Endothelial cell (in vitro differentiated cells): Measurements from ENCODE around the gene RHOBTB1. TPM values are rescaled to one million over a fixed set of nuclear protein-coding genes. Genes with fewer than 3 reads are reported as not detected.
"Not testable (repeated sequence)": the region's sequence is repeated elsewhere in the genome, so short reads cannot be mapped to it uniquely, and the experiment has no call there.

Experiments used
- DNase-seq: peaks from one replicate; pipeline ENCODE4 v3.0.0; 2021; ENCODE audit warnings: low spot score
- H3K27ac Mint-ChIP-seq: one replicate; pipeline ENCODE4 v1.8.0; 2021; ENCODE audit warnings: mixed read lengths, inconsistent platforms; ENCODE audit not compliant: unreplicated experiment
- H3K27me3 Mint-ChIP-seq: one replicate; pipeline ENCODE4 v1.8.0; 2021; ENCODE audit warnings: mild to moderate bottlenecking, moderate library complexity, mixed read lengths, inconsistent platforms; ENCODE audit not compliant: unreplicated experiment
- H3K36me3 Mint-ChIP-seq: one replicate; pipeline ENCODE4 v1.8.0; 2021; ENCODE audit warnings: mild to moderate bottlenecking, low read depth, mixed read lengths, inconsistent platforms; ENCODE audit not compliant: unreplicated experiment
- H3K4me1 Mint-ChIP-seq: one replicate; pipeline ENCODE4 v1.8.0; 2021; ENCODE audit warnings: mild to moderate bottlenecking, mixed read lengths, inconsistent platforms; ENCODE audit not compliant: unreplicated experiment
- H3K4me3 Mint-ChIP-seq: one replicate; pipeline ENCODE4 v1.8.0; 2021; ENCODE audit warnings: mild to moderate bottlenecking, mixed read lengths, inconsistent platforms; ENCODE audit not compliant: unreplicated experiment
- H3K9me3 Mint-ChIP-seq: one replicate; pipeline ENCODE4 v1.8.0; 2021; ENCODE audit warnings: mixed read lengths, inconsistent platforms; ENCODE audit not compliant: unreplicated experiment
- total RNA-seq: library from RNA; stranded (reverse); fragmentation: NEBNext Ultra II Directional; extraction: Animal tissue kit (Norgen Biotek cat#: 25700); gene quantifications from one replicate; pipeline ENCODE4 v1.2.1, GENCODE V29; 2021; ENCODE audit not compliant: unreplicated experiment
- TF ChIP-seq, protein P1 (sequence below): fragments of 200-600 bp; sonication (generic); IDR thresholded peaks from one replicate; pipeline ENCODE4 v1.5.0; 2021; ENCODE audit warnings: antibody characterized with exemption; ENCODE audit not compliant: unreplicated experiment

Gene RHOBTB1
- total RNA-seq, 1 donor from 2014 or later: 20.3 TPM

DNA sequence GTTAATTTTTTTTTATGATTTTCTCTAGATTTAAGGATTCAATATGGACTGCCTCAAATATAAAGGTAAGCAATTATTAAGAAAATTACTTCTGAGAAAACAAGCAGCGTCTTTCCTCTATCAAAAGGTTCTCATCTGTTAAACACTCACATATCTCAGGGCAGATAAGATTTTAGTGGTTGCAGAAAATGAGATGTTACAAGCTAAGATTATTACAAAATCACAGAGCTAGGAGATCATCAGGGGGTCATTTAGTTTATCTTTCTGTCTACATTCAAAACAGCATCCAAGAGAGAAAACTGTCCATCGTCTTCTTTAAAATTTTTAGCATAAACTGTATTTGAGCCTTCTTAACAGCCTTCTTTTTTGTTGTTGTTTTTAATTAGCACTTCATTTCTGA, 29.1 kb upstream of the RHOBTB1 start:
- no peak for DNase-seq
- peaks cover 4% of the 10 kb centered on the region for H3K27me3 Mint-ChIP-seq
- no peaks in the 10 kb centered on the region for H3K9me3 Mint-ChIP-seq
- H3K4me3 Mint-ChIP-seq: no peak overlapping the region
- H3K27ac Mint-ChIP-seq: no peak overlapping the region
- no peaks in the 10 kb centered on the region for H3K4me1 Mint-ChIP-seq
- TF ChIP-seq, protein P1, sequence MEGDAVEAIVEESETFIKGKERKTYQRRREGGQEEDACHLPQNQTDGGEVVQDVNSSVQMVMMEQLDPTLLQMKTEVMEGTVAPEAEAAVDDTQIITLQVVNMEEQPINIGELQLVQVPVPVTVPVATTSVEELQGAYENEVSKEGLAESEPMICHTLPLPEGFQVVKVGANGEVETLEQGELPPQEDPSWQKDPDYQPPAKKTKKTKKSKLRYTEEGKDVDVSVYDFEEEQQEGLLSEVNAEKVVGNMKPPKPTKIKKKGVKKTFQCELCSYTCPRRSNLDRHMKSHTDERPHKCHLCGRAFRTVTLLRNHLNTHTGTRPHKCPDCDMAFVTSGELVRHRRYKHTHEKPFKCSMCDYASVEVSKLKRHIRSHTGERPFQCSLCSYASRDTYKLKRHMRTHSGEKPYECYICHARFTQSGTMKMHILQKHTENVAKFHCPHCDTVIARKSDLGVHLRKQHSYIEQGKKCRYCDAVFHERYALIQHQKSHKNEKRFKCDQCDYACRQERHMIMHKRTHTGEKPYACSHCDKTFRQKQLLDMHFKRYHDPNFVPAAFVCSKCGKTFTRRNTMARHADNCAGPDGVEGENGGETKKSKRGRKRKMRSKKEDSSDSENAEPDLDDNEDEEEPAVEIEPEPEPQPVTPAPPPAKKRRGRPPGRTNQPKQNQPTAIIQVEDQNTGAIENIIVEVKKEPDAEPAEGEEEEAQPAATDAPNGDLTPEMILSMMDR: no peak
- H3K36me3 Mint-ChIP-seq: no peaks in the 10 kb centered on the region

DNA sequence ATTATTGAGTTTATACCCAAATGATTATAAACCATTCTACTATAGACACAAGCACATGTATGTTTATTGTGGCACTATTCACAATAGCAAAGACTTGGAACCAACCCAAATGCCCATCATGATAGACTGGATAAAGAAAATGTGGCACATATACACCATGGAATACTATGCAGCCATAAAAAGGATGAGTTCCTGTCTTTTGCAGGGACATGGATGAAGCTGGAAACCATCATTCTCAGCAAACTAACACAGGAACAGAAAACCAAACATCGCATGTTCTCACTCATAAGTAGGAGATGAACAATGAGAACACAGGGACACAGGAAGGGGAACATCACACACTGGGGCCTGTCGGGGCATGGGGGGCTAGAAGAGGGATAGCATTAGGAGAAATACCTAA, 28.2 kb upstream of the RHOBTB1 start:
- not testable (repeated sequence) for H3K4me1 Mint-ChIP-seq, DNase-seq, H3K27ac Mint-ChIP-seq, H3K36me3 Mint-ChIP-seq, H3K27me3 Mint-ChIP-seq, H3K4me3 Mint-ChIP-seq, H3K9me3 Mint-ChIP-seq

DNA sequence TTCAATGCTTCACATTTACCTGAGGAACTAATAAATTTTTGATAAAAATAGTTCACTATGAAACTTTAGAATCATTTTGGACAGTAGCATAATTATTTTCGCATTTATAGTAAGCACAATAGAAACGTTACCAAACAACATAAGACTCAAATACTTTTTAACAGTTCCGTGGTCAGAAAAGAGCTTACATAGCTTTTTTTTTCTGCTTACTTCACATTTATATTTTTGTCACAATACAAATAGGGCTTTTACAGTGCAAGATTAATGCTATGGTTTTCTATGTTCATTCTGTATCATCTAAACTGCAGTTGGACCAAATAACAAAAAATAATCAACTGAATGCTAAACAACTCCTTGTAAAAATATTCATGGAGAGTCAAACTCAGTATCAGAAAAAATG, 26.5 kb upstream of the RHOBTB1 start:
- Mint-ChIP-seq H3K27ac (no peak overlapping the region), H3K4me1 (no peaks in the 10 kb centered on the region), H3K4me3 (no peak overlapping the region), H3K27me3 (peaks cover 4% of the 10 kb centered on the region), H3K36me3 (no peaks in the 10 kb centered on the region), H3K9me3 (no peaks in the 10 kb centered on the region)
- DNase-seq: no peak
- TF ChIP-seq, protein P1: no peak

DNA sequence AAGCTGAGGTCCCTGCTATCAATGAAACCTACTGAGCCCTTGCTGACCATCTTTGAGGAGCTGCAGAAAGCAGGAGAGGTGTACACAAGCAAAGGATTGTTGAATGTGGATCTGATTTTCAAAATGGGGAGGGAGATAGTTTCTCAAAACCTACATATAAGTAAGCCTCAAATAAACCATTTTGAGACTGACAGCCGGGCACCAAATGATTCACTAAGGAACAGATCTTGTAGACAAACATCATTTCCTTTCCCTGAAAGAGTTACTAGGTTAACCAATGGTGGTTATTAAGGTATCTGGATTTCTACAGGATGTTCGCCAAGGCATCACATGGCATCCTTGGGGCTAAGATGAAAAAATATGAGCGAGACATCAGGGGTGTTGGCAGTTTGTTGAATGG, 24.5 kb upstream of the RHOBTB1 start:
- H3K36me3 Mint-ChIP-seq: no peaks in the 10 kb centered on the region
- DNase-seq: no peak
- H3K4me1 Mint-ChIP-seq: peaks cover 6% of the 10 kb centered on the region
- H3K9me3 Mint-ChIP-seq: no peaks in the 10 kb centered on the region
- TF ChIP-seq, protein P1: no peak
- H3K27me3 Mint-ChIP-seq: peaks cover 4% of the 10 kb centered on the region
- H3K27ac Mint-ChIP-seq: no peak overlapping the region
- no peak overlapping the region for H3K4me3 Mint-ChIP-seq

DNA sequence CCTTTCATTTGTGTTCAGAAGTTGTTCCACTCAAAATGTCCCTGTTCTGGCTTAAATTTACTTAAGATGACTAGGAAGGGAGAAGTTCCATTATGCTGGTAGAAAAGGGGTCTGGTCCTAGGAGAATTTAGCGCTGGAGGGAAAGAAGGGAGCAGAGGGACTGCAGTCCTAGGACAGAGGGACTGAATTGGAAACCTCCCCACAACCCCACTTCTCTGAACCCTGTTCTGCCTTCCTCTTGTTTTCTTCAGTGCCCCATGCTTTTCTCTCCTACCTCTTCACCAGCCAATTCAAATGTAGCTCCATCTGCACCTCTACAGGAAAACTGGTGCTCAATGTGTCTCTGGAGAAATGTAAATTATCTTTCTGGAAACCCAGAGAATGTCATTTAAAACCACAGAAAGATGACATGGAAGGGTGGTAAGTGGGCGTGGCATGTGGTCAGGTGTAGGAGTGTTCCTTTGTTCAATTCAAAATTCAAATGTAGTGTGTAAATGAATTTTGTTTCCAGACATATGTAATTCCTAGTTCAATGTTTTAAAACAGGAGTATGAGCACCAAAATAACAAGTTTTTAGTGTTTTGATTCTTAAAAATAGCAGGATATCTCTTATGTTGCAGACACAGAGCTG, 24.0 kb upstream of the RHOBTB1 start:
- H3K36me3 Mint-ChIP-seq: no peaks in the 10 kb centered on the region
- H3K4me3 Mint-ChIP-seq: no peak overlapping the region
- H3K27ac Mint-ChIP-seq: no peak overlapping the region
- no peak for DNase-seq
- TF ChIP-seq, protein P1: no peak
- peaks cover 10% of the 10 kb centered on the region for H3K4me1 Mint-ChIP-seq
- H3K9me3 Mint-ChIP-seq: no peaks in the 10 kb centered on the region
- peaks cover 4% of the 10 kb centered on the region for H3K27me3 Mint-ChIP-seq
